T-cell (primary cell): ENCODE measurements around the gene FXYD6. TPM values are rescaled to one million over a fixed set of nuclear protein-coding genes. Genes with fewer than 3 reads are reported as not detected.
A peak's percentile ranks its signal among the peaks of the same experiment; 100 is the strongest.

Experiments used
- ATAC-seq, 4 experiments: fragments of 200-7000 bp in 3 of 4; fragments of 150-1000 bp in 1 of 4; cut with Tn5 transposase; replicated peaks in 1 of 4; 1 replicate in 3 of 4; 2 replicates in 1 of 4; pipeline ENCODE4 v1.10.0; 2021; ENCODE audit warnings: moderate library complexity in 3 of 4, mild to moderate bottlenecking in 2 of 4, moderate number of reproducible peaks in 1 of 4
- CTCF ChIA-PET, 2 donors: fragments of 300-600 bp; sonication (Branson Sonifier 250); formaldehyde crosslinking; loops; one replicate each; lab custom pipeline; 2022; ENCODE audit warnings: antibody characterized with exemption in 2 of 2; lab: Charles Lee
- POLR2A ChIA-PET, 2 donors: fragments of 300-600 bp; sonication (Branson Sonifier 250); formaldehyde crosslinking; loops; one replicate each; lab custom pipeline; 2022; ENCODE audit warnings: antibody characterized with exemption in 2 of 2; lab: Charles Lee
- DNase-seq, 35 experiments: peaks; one replicate each; pipeline versions ENCODE4 v3.0.0 to v3.0.0-alpha.2; 2013 to 2023
- H3K27ac ChIP-seq: one replicate; pipeline ENCODE4 v1.5.1; 2013; ENCODE audit warnings: low read length
- H3K27me3 ChIP-seq, 2 experiments: replicated peaks in 1 of 2; 1 replicate in 1 of 2; 2 replicates in 1 of 2; pipeline versions ENCODE4 v1.6.1 to v1.7.0; 2013; ENCODE audit warnings: low read length in 1 of 2, mixed read lengths in 1 of 2; ENCODE audit not compliant: control insufficient read depth in 2 of 2, insufficient read depth in 2 of 2; ENCODE audit errors: extremely low read depth in 1 of 2
- H3K36me3 ChIP-seq, 2 donors: 1 replicate in 1 of 2; 2 replicates in 1 of 2; pipeline versions ENCODE4 v1.6.1 to v1.7.0; 2013; ENCODE audit warnings: low read length in 1 of 2; ENCODE audit not compliant: control insufficient read depth in 2 of 2, insufficient read depth in 1 of 2; ENCODE audit errors: extremely low read depth in 1 of 2
- H3K4me1 ChIP-seq, 2 experiments: 1 replicate in 1 of 2; 2 replicates in 1 of 2; pipeline versions ENCODE4 v1.6.1 to v1.7.0; 2013; ENCODE audit warnings: low read length in 2 of 2, mixed read lengths in 1 of 2; ENCODE audit not compliant: insufficient read depth in 2 of 2, control insufficient read depth in 1 of 2; ENCODE audit errors: extremely low read depth in 1 of 2
- H3K4me3 ChIP-seq, 2 donors: 1 replicate in 1 of 2; 2 replicates in 1 of 2; pipeline versions ENCODE4 v1.5.1 to v1.7.0; 2013; ENCODE audit warnings: mild to moderate bottlenecking in 2 of 2, low read length in 1 of 2, moderate library complexity in 1 of 2; ENCODE audit not compliant: control insufficient read depth in 1 of 2; ENCODE audit errors: extremely low read depth in 1 of 2
- H3K9me3 ChIP-seq: 2 replicates; pipeline ENCODE4 v1.7.0; 2013
- H3K27ac Mint-ChIP-seq, 2 donors: one replicate each; pipeline ENCODE4 v1.8.0; 2020 to 2021; ENCODE audit warnings: mild to moderate bottlenecking in 2 of 2, mixed read lengths in 2 of 2
- H3K27me3 Mint-ChIP-seq, 2 donors: one replicate each; pipeline ENCODE4 v1.8.0; 2021 to 2022; ENCODE audit warnings: mixed read lengths in 2 of 2
- H3K36me3 Mint-ChIP-seq: one replicate; pipeline ENCODE4 v1.8.0; 2021; ENCODE audit warnings: mixed read lengths
- H3K4me1 Mint-ChIP-seq, 3 donors: one replicate each; pipeline ENCODE4 v1.8.0; 2020 to 2022; ENCODE audit warnings: mixed read lengths in 3 of 3, mild to moderate bottlenecking in 1 of 3
- H3K4me3 Mint-ChIP-seq, 3 donors: one replicate each; pipeline ENCODE4 v1.8.0; 2020 to 2022; ENCODE audit warnings: mild to moderate bottlenecking in 3 of 3, mixed read lengths in 3 of 3, moderate library complexity in 3 of 3
- H3K9me3 Mint-ChIP-seq, 3 donors: one replicate each; pipeline ENCODE4 v1.8.0; 2020 to 2022; ENCODE audit warnings: mixed read lengths in 3 of 3
- WGBS: methylation state at CpG from one replicate; pipeline ENCODE4 v1.1.5; 2013; ENCODE audit warnings: missing lambda C conversion rate; ENCODE audit not compliant: insufficient coverage; 5-methylcytosine and 5-hydroxymethylcytosine counted together
- total RNA-seq, 35 experiments: library from RNA in 6 of 35; stranded (reverse) in 6 of 35; fragments of 120-200 nt in 1 of 35; gene quantifications; one replicate each; pipeline versions ENCODE4 v1.2.1 to v1.2.4 and lab custom pipeline; 2013 to 2026

Gene FXYD6
- total RNA-seq, 5 donors from 2014 or later (not counting 1 experiment from before 2014, with no cell fraction given): 0.38 to 0.73 (median 0.53) TPM; not detected in 2

DNA sequence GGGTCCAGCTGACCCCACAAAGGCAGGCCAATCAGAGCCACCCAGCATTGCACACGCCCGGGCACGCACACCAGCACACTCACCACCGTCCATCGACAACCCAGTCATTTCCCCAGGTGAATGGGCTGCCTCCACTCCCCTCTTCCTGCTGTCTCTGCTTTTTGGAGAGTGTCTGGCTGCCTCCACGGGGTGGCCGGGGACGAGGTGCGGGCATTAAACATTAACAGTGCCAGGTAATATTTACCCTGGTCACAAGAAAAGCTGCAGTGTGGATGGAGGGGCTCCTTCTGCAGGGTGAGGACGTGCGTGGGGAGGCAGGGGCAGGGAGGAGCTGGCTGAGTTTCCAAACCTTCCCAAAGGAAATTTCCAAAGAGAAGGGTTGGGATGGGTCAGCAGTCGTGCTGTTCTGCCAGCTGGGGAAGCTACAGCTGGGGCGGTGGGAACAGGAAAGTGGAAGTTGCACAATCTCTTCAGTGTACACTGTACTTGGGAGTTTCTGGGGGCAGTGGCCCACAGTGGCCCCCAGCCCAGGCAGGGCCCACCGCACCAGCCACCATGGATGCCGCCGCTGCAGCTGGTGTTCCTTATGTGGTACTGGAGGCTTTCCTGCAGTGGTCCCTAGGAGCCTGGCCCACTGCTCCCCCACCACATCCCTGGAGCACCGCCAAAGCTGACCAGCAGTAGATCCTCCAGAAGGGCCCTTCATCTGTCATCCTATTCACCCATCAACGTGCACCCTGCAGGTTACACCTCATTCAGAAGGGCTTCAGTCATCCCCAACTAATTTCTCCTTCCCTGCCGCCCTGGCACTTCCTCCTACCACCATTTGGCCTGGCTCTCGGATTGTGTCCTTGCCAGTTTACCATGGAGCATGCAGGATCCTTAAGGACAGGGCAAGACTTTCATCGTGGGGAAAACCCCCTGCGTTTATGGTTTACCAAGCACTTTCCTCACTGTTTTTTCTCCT is 51.6 kb downstream of the FXYD6 start, which contains the start of gene FXYD2:
Gene FXYD2 (minus strand): TSS at position 174 of the 967 bp plus-strand sequence. CDS start 66 bp downstream, at position 108.
- no peak within 1 kb of the TSS for H3K4me3 ChIP-seq
- ATAC-seq (no peak), DNase-seq (no peak)
- no peaks in the 10 kb centered on the region for H3K36me3 ChIP-seq
- peaks cover 18 to 57% of the 10 kb centered on the region in 2 experiments for H3K4me1 ChIP-seq
- Mint-ChIP-seq H3K9me3 (no peaks in the 10 kb centered on the region), H3K4me3 (peak within 1 kb of the TSS in 1 of 3 donors; percentile 45), H3K4me1 (peaks cover 61 to 75% (median 74%) of the 10 kb centered on the region in 3 donors), H3K36me3 (no peaks in the 10 kb centered on the region), H3K27me3 (no peaks in the 10 kb centered on the region), H3K27ac (peak within 1 kb of the TSS; percentile 86)
- H3K9me3 ChIP-seq: no peaks in the 10 kb centered on the region
- 75% methylated on average over 8 of the region's 22 CpGs for WGBS
- peaks cover 0 to 9% of the 10 kb centered on the region in 2 experiments for H3K27me3 ChIP-seq
- CTCF ChIA-PET: interaction anchor here (1.2 to 1.8 kb wide), 4 partner anchors 16 to 122 kb away, joined by 3 to 4 read pairs (median 4); no protein-coding TSS in a partner anchor
- peak within 1 kb of the TSS; percentile 58 for H3K27ac ChIP-seq
- POLR2A ChIA-PET: no interaction called here

DNA sequence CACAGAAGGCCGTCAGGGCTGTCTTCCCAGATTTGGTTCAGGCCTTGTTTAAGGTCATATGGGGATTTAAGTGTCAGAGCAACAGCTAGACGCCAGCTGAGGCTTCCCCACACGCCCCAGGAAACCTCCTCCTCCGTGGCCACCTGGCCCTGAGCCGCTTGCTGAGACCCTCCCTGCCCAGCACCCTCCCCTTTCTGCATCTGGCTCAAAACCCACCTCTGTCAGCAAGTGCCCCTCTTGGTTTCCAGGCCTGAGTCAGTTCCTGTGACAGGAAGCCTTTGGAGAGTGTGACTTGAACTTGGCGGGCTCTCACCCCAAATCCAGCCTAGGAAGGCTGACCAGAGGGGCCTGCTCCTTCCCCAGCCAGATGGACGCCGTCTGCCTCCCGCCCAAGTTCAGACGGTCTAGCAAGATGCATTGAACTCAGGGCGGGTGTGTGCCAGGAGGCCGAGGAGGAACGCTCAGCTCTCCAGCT is 52.5 kb downstream of the FXYD6 start:
- Mint-ChIP-seq H3K27ac (peak overlapping the region; percentile 86), H3K36me3 (no peaks in the 10 kb centered on the region), H3K27me3 (no peaks in the 10 kb centered on the region), H3K4me3 (peak overlapping the region in 1 of 3 donors; percentile 15), H3K9me3 (no peaks in the 10 kb centered on the region), H3K4me1 (peaks cover 61 to 68% (median 67%) of the 10 kb centered on the region in 3 donors)
- Histone ChIP-seq H3K36me3 (no peaks in the 10 kb centered on the region), H3K4me1 (peaks cover 18 to 48% of the 10 kb centered on the region in 2 experiments), H3K4me3 (no peak overlapping the region), H3K9me3 (no peaks in the 10 kb centered on the region), H3K27me3 (peaks cover 0 to 9% of the 10 kb centered on the region in 2 experiments), H3K27ac (peak overlapping the region; percentile 58)
- ATAC-seq (no peak), DNase-seq (no peak)
- CTCF ChIA-PET: interaction anchor here (1.2 to 1.8 kb wide), 5 partner anchors 15 to 230 kb away, joined by 3 to 7 read pairs (median 4); no protein-coding TSS in a partner anchor
- 46% methylated on average over 4 of the region's 13 CpGs for WGBS
- POLR2A ChIA-PET: no interaction called here

DNA sequence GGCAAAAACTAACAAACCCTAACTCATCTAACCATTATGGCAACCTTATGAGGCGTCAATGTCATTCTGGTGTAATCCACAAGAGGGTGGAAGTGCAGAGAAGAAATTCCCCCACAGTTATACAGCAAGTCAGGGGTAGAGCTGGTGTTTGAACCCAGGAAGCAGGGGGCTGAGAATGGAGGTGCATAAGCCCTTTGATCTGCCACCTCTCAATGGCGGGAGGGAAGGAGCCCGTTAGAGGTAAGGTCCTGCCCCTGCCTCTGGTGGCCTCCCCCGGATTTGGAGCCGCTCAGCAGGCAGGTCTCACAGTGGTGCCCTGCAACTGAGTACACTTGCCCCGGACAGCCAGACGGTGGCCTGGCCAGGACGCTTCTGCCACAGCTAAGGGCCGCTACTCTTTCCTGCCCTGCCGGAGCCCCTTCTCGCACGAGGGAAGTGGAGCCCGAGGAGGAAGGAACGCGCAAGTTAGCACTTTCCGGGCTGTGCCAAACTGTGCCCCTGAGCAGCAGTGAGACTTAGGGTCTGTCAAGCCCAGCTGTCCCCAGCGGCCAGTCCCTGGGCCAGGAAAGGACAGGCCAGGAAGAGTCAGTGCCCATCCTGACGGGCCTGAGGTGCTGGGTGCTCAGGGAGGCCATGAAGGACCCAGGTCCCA is 53.0 kb downstream of the FXYD6 start:
- Mint-ChIP-seq H3K36me3 (no peaks in the 10 kb centered on the region), H3K9me3 (no peaks in the 10 kb centered on the region), H3K27ac (peak overlapping the region; percentile 86), H3K4me3 (peak overlapping the region in 1 of 3 donors; percentile 45), H3K27me3 (no peaks in the 10 kb centered on the region), H3K4me1 (peaks cover 56 to 64% (median 63%) of the 10 kb centered on the region in 3 donors)
- ChIA-PET POLR2A (no interaction called here), CTCF (interaction anchor here (0.5 to 2.0 kb wide), 10 partner anchors 14 to 231 kb away, joined by 3 to 8 read pairs (median 4); no protein-coding TSS in a partner anchor)
- H3K36me3 ChIP-seq: no peaks in the 10 kb centered on the region
- 48% methylated on average over 16 of the region's 18 CpGs for WGBS
- ATAC-seq: peak; percentile 57 to 88 (median 67)
- H3K27ac ChIP-seq: peak overlapping the region; percentile 58
- H3K4me3 ChIP-seq: no peak overlapping the region
- H3K9me3 ChIP-seq: no peaks in the 10 kb centered on the region
- H3K27me3 ChIP-seq: peaks cover 0 to 3% of the 10 kb centered on the region in 2 experiments
- peaks cover 18 to 46% of the 10 kb centered on the region in 2 experiments for H3K4me1 ChIP-seq
- DNase-seq: peak in 30 of 35 experiments; percentile 18 to 74 (median 48)

DNA sequence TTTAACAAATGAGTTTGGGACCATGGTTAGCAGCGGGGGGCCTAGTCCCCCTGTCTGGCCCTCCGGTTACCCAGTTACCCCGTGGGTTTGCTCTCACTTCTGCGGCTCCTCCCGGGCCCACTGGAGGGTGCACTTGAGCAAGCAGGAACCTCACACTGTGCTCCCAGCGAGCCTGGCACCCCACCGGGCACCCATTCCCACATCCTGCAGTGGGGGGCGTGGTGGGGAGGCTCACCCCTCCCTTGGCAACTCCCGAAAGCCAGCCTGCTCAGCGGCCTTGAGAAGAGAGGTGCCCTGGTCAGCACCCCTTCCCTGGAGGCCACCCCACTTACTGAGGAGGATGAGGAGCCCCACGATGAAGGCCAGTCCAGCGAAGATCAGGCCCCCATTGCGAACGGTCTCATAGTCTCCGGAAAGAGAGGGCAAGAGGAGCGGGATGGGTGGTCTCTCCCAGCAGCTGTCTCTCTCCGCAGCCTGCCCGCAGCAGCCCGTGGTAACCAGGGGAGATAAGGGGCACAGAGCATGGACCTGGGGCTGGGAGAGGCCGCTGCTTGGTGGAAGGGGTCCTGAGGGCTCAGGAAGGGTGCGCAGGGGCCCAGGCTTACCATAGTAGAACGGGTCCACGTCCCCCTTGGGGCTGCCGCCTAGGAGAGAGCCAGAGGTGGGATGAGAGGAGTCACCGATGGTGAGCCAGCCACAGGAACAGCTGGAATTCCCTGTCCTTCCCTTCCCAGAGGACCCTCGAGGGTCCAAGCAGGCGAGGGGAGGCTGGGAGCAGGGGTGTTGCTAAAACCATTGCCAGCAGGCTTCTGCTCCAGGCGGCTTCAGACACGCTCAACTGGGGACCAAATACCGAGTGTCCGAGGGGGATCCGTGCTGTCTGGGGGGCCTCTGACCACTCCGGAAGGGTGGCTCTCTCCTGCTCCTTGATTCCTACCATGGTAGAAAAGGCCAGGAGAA is 54.1 kb downstream of the FXYD6 start:
- ATAC-seq: peak in 3 of 4 experiments; percentile 31 to 46 (median 46)
- Histone ChIP-seq H3K4me3 (no peak overlapping the region), H3K9me3 (no peaks in the 10 kb centered on the region), H3K27ac (peak overlapping the region; percentile 58), H3K36me3 (no peaks in the 10 kb centered on the region), H3K27me3 (peaks cover 0 to 3% of the 10 kb centered on the region in 2 experiments), H3K4me1 (peaks cover 15 to 46% of the 10 kb centered on the region in 2 experiments)
- Mint-ChIP-seq H3K9me3 (no peaks in the 10 kb centered on the region), H3K27ac (peak overlapping the region in 1 of 2 donors; percentile 22), H3K4me3 (peak overlapping the region in 1 of 3 donors; percentile 60), H3K4me1 (peaks cover 54 to 64% (median 63%) of the 10 kb centered on the region in 3 donors), H3K27me3 (no peaks in the 10 kb centered on the region), H3K36me3 (no peaks in the 10 kb centered on the region)
- CTCF ChIA-PET: interaction anchor here (0.5 to 2.0 kb wide), 6 partner anchors 14 to 231 kb away, joined by 3 to 8 read pairs (median 3); no protein-coding TSS in a partner anchor
- 75% methylated on average over 24 of the region's 33 CpGs for WGBS
- DNase-seq: peak in 26 of 35 experiments; percentile 29 to 66 (median 49)
- POLR2A ChIA-PET: no interaction called here

DNA sequence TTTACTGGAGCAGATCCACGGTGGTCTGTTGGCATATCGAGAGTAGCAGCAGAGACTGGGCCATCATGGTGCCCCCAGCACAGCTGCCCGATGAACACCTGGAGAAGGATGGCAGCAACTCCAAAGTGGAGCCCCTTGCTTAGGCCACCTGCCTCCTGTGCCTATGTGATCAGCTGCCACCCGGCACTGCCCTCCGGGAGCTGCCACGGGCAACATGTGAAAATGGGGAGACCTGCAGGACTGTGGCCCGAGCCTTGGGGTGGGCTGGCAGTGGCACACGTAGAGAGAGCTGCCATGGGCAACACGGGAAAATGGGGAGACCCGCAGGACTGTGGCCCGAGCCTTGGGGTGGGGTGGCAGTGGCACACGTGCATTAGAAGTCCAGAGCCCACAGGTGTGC is 55.0 kb downstream of the FXYD6 start:
- ChIA-PET CTCF (interaction anchor here (0.6 to 1.0 kb wide), 4 partner anchors 122 to 350 kb away, joined by 3 read pairs; no protein-coding TSS in a partner anchor), POLR2A (no interaction called here)
- 77% methylated on average over 12 of the region's 12 CpGs for WGBS
- Mint-ChIP-seq H3K27me3 (no peaks in the 10 kb centered on the region), H3K9me3 (no peaks in the 10 kb centered on the region), H3K4me1 (peaks cover 51 to 64% (median 62%) of the 10 kb centered on the region in 3 donors), H3K4me3 (no peak overlapping the region), H3K27ac (no peak overlapping the region), H3K36me3 (no peaks in the 10 kb centered on the region)
- DNase-seq (no peak), ATAC-seq (no peak)
- Histone ChIP-seq H3K36me3 (no peaks in the 10 kb centered on the region), H3K27me3 (peaks cover 0 to 3% of the 10 kb centered on the region in 2 experiments), H3K4me1 (peaks cover 19 to 54% of the 10 kb centered on the region in 2 experiments), H3K9me3 (no peaks in the 10 kb centered on the region), H3K4me3 (no peak overlapping the region), H3K27ac (no peak overlapping the region)
